Adipose tissue (tissue), 3 donors: ENCODE results near the gene FXYD4. TPM values are rescaled to one million over a fixed set of nuclear protein-coding genes. Genes with fewer than 3 reads are reported as not detected.

Source experiments
- H3K27ac ChIP-seq: one replicate; pipeline ENCODE4 v1.5.1; 2013; ENCODE audit warnings: low read depth, low read length
- WGBS, 3 donors: extraction: QIAGEN DNeasy Blood & Tissue Kit; methylation state at CpG; one replicate each; pipeline ENCODE4 v1.1.7; 2013; 5-methylcytosine and 5-hydroxymethylcytosine counted together
- polyA plus RNA-seq, 3 donors: library from polyadenylated mRNA; stranded (reverse); fragments of 200-250 nt; gene quantifications; one replicate each; pipeline ENCODE4 v1.2.3, GENCODE V29; 2013
- donor health status: healthy with polysubstance abuse.
- donor health status: Bipolar disorder and iron deficiency.
- donor health status: healthy.

Gene FXYD4
- polyA plus RNA-seq, 3 donors = 0.15 to 0.77 TPM; not detected in 1

DNA sequence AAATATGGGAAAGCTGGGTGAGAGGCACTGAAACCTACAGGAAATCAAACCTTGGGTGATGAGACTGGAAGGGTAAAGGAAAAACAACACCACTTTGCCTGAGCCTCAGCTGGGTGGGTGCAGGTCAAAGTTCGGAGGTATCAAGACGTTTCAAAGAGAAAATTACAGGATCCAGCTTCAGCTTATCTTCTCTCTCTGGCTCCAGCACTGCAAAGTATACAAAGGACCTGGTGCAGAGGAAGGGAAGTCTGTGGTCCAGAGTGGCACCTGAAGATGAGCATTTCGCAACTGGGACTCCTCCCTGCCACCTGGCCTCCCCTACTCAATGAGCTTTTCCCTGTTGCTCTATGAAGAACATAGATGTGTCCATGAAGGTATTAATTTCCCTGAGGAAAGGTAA lies 6.4 kb upstream of the FXYD4 start:
- 62 to 76% (median 69%) methylated on average over 3 of the region's 3 CpGs for WGBS, 3 donors

DNA sequence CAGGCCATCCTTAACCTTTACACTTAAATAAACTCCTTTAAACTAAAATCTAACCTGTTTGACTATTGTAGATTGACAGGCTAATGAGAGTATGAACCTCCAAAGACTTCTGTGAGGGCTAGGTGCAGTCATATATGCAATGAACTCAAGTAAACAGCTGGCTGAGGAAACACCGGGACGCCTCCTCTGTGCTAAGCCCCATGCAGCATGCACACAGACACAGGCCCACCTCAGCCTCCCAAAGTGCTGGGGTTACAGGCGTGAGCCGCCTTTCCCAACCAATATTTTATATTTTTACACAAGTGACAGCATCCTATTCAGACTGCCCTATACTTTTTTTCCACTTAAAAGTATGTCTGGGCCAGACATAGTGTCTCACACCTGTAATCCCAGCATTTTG lies 1.5 kb upstream of the FXYD4 start:
- no peak overlapping the region for H3K27ac ChIP-seq
- WGBS, 3 donors = 87 to 99% (median 96%) methylated on average over 4 of the region's 4 CpGs

More for the DNA sequence above, 6.4 kb upstream of the FXYD4 start:
- H3K27ac ChIP-seq = no peak overlapping the region

DNA sequence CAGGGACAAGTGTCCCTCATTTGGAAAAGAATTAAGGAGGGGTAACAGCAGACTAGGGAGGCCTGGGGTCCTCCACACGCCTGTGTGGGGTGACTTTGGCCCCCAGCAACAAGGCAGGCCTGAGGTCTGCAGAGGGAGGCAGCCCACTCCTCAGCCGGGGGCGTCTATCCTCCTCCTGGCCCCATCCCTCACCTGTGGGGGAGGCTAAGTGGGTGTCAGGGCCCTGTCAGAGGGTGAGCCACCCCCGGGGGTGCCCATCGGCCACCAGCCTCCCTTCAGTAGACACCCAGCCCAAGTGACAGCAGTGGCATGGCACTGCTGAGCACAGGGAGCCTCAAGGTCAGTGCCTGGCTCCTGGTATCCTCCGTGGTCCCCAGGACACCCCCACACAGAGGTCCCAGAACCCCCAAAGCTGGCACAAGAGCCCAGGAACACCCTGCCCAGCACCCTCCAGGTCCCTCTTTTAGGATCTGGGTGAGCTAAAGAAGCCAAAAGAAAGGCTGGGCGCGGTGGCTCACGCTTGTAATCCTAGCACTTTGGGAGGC lies 693 bp upstream of the FXYD4 start:
- 86 to 93% (median 91%) methylated on average over 7 to 9 of the region's 9 CpGs for whole genome bisulfite sequencing, 3 donors
- H3K27ac ChIP-seq = no peak overlapping the region

DNA sequence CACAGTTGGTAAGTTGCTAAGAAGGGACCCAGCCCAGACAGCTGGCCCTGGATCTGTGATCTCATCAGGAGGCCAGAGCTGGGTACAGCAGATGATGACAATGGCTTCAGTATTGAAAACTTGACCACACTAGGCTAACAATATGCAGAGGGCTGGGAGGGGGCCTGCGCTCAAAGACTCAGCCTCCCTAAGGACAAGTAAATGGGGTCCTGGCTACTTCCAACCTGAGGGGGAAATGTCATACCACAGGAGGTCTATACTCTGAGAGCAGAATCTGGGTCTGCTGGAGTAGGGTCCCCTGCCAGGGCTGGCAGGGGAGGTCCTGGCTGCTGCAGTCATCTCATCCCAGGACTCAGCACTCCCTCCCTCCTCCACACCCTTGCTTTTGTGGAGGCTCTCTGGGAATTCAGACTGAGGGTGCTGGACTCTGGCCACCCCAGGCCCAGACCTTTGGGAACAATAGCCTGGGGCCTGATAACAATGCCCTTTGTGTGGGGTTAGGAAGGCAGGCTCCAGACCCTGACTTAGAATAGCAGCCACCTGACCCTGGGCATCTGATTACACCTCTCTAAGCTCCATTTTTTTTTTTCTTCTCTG lies 1.4 kb downstream of the FXYD4 start:
- WGBS, 3 donors = 93 to 97% (median 96%) methylated on average over 1 of the region's 1 CpG

DNA sequence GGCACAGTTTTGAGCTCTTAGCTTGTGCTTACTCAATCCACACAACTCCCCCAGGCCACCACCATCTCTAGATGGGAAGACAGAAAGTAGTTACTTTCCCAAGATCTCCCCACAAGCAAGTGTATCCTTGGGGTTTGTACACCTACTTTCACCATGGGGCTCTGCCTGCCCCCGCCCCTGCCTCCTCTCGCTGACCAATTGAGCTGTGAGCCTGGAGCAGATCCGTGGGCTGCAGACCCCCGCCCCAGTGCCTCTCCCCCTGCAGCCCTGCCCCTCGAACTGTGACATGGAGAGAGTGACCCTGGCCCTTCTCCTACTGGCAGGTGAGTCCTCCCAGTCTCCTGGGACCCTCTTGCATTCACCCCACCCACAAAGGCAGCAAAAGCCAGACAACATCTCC lies 2.0 kb downstream of the FXYD4 start:
- WGBS, 3 donors = 59 to 84% (median 80%) methylated on average over 5 of the region's 5 CpGs
- no peak overlapping the region for H3K27ac ChIP-seq

More for the DNA sequence above, 1.4 kb downstream of the FXYD4 start:
- no peak overlapping the region for H3K27ac ChIP-seq

DNA sequence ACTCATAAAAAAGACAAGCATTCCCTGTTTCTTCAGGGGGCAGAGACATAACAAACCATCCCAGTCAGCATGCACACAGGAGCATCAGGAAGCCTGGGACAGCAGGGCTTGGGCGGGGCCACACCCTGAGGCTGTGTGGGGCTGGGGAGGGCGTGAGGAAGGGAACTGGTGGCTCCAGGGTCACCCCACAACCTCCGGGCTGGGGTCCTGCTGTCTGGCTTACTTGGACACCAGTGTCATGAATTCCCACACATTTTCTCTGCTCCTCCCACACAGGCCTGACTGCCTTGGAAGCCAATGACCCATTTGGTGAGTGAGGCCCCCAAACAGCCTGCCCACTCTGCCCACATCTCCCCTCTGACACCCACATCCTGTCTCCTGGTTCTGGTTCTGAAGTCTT lies 2.8 kb downstream of the FXYD4 start:
- no peak overlapping the region for H3K27ac ChIP-seq
- WGBS, 3 donors = 77 to 89% (median 84%) methylated on average over 2 to 3 of the region's 3 CpGs

DNA sequence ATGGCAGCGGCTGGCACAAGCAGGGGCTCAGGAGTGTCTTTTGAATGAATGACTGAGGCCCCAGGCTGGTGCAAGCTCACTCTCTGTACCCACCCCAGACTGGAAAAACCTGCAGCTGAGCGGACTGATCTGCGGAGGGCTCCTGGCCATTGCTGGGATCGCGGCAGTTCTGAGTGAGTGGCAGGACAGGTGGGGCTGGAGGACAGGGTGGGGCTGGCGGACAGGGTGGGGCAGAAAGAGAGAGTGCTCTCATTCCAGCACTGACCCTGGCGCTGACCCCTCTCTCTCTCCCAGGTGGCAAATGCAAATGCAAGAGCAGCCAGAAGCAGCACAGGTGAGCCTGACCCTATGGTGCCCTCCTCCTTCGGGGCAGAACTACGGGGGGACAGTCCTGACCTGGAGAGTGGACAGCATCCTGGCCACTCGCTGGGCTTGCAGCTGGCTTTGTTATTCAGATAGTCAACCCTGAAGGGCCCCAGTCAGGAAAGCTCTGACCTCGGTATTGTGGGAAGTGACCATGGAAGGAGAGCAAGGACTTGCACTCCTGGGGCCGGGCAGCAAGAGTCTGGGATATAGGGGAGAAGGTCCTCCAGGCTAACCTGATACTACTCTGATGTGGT lies 4.1 kb downstream of the FXYD4 start:
- WGBS, 3 donors = 69 to 86% (median 80%) methylated on average over 11 to 12 of the region's 12 CpGs
- H3K27ac ChIP-seq = no peak overlapping the region

DNA sequence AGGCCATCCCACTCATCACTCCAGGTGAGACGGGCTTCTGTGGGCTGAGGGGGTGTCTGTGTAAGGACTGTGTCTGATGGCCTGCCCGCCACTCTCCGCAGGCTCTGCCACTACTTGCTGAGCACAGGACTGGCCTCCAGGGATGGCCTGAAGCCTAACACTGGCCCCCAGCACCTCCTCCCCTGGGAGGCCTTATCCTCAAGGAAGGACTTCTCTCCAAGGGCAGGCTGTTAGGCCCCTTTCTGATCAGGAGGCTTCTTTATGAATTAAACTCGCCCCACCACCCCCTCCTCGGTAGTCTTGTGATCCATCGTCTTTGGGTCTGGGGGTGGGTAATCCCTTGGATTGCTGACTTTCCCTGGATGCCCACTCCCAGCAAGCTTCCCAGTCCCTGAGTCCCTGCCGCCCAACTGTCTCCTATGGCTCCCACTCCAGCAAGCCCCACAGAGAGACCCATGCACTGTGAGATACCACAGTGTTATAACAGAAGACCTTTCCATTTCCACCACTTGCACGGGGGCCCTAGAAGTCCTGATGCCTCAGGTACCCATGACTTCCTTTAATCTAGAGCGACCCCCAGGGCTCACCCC lies 4.7 kb downstream of the FXYD4 start:
- no peak overlapping the region for H3K27ac ChIP-seq
- 84 to 92% (median 89%) methylated on average over 9 of the region's 9 CpGs for WGBS, 3 donors

DNA sequence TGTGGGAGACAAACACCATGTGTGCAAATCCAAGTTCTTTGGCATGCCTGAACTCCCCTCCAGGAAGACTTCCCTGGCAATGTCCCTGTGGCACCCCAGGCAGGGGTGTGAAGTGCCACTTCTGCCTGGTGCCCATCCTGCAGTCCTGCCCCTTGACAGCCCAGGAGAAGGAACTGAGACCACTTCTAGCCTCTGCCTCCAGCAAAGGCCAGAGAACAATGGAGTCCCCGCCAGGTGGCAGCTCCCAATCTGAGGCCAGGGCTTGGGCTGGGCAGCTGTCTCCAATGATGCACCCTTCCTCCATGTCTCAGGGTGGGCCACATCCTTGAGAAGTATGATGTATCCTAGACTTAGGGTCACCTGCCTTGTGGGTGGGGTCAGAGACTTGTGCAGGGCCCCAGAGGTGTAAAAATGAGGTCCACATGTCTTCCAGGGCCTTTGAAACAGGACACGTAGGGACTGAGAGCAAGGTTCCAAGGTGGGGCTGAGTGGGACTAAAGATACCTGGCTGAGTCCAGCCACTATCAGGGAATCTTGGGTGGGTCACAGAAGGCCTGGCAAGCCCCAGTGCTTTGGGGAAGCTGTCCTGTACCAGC lies 5.5 kb downstream of the FXYD4 start:
- 44 to 71% (median 68%) methylated on average over 2 of the region's 2 CpGs for WGBS, 3 donors
- no peak overlapping the region for H3K27ac ChIP-seq

DNA sequence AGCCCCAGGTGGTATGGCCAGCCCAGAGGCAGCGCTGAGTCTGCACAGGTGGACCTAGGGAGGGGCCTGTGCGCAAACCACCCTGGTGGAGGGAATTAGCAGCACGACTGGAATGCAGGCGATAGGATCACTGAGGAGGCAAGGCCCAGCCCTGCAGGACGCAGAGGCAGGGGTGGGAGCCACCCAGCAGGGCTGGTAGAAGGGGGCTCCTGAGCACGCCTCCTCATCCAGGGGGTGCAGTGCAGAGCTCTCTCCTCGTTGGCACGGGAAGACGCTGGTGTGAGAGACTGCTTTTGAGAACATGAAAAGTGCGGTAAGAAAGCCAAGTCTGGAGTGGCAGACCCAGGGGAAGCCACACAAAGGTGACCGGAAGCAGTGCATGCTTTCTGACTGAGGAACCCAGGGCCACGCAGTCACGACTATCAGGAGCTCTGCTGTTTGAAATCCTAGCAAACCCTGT lies 6.0 kb downstream of the FXYD4 start:
- WGBS, 3 donors = 74 to 82% (median 77%) methylated on average over 13 of the region's 13 CpGs
- H3K27ac ChIP-seq = no peak overlapping the region

DNA sequence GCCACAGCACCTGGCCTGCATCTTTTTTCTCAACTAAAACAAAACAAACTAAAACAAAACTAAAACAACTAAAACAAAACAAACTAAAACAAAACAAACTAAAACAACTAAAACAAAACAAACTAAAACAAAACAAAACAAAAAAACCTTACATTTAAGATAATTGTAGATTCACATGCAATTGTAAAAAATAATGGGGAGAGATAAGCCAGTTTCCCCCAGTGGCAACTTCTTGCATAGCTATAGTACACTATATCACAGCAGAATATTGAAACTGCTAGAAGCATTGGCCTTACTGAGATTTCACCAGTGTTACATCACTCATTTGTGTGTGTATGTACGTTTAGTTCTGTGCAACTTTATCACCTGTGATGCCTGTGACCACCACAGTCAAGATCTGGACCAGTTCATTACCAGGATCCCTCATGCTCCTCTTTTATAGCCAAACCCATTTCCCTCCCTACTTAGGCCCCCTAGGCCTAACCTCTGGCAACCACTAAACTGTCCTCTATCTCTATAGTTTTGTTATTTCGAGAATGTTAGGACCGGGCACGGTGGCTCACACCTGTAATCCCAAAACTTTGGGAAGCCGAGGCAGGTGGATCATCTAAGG lies 9.3 kb downstream of the FXYD4 start:
- WGBS, 3 donors = 85 to 90% (median 90%) methylated on average over 5 of the region's 5 CpGs
- H3K27ac ChIP-seq = no peak overlapping the region

DNA sequence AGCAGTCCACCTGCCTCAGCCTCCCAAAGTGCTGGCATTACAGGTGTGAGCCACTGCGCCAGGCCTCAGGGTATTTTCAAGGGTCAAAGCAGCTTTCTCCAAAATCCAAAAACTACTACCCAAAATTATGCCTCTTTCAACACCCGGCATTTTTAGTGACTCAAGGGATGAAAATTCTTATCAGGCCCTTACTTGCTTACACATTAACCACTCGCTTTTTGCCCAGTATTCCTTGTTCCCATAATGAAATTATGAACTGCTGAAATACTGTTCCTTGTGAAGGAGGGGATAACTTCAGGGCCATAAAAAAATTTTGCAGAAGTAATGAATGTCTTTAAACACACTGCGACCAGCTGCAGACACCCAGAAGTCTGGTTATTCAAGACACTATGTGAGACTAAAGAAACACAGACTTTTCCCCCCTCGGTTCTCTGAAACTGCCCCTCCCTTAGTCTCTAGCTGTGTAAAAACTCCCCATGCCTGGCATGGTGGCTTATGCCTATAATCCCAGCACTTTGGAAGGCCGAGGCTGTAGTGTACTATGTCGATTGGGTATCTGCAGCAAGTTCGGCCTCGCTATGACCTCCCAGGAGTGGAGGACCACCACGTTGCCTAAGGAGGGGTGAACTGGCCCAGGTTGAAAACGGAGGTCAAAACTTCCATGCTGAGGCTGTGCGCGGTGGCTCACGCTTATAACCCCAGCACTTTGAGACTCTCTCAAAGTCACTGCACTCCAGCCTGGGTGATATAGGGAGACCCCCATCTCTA lies 12.0 kb downstream of the FXYD4 start:
- no peak overlapping the region for H3K27ac ChIP-seq
- WGBS, 3 donors = 59 to 76% (median 66%) methylated on average over 14 of the region's 14 CpGs

DNA sequence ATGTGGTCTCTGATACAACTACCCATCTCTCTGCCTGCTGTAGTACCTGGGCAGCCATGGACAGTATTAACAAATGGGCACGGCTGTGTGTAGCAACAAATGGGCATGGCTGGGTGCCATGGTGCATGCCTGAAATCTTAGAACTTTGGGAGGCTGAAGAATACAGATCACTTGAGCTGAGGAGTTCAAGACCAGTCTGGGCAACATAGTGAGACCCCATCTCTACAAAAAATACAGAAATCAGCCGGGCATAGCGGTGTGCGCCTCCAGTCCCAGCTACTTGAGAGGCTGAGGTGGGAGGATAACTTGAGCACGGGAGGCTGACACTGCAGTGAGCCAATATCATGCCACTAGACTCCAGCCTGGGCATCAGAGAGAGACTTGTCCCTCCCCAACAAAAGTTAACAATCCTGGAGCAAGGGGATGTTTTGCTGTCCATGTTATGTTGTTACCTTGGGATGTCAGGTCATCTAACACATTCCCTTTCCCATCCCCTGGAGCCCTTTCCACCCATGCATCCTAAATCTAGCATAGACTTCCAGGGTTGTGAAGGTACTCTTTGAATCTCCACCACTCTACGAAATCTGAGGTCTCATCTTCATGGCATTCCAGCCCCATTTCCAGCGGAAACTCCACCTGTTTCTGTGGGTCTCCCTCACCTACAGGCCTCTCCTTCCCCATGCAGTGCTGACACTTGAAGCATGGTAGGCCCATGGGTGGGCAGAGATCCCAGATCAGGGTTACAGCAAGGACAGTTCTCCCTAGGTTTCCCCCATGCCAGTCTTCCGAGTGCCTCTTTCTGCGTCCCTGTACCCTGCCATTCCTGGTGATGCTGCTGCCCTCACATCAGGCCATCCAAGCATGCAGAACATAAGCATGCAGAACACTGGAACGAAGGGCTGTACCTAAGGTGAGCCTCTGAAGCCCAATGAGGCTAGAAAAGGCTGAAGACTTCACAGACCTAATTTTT lies 13.1 kb downstream of the FXYD4 start:
- 87 to 91% (median 88%) methylated on average over 10 of the region's 10 CpGs for WGBS, 3 donors
- no peak overlapping the region for H3K27ac ChIP-seq

DNA sequence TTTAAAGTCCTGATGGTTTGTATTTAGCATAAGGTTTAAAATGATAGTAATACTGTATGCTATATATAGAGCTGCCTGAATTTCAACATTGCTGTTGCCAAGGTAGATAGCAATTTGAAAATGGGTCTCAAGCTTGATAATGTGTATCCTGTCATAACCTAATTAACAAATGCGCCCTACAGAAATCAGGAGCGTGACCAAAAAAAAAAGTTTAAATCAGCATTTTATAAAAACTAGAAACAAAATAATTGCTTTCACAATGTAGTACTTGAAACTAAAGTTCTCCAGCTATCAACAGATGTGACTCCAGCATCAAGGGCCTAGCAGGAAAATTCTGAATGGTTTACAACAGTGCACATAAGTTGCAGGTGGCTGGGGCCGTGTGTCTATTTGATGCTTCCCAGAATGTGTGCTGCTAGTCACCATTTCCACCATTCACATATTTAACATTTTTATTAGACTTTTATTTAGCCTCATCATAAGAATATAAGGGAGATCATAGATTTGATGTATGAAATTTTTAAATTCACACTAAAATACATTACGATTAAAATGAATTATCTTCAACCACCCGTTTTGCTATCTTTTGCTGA lies 14.1 kb downstream of the FXYD4 start:
- 81 to 83% (median 83%) methylated on average over 5 of the region's 5 CpGs for WGBS, 3 donors
- H3K27ac ChIP-seq = no peak overlapping the region

DNA sequence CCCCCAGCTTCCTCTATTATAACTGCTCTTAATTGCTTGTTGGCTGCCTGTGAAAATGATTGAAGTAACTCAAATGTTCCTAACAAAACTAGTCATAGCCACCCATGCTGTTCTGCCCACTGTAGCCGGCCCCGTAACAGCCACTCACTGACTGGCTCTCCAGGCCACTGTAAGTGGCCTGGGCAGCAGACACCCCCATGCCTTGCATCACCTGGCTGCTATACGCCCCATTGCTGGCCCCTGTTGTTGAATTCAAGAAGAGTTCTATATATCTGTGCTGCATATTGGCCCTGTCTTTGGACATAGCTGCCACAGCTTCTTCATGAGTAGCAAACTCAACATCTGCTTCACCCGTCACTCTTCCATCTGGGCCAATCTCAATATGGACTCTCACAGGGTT lies 15.1 kb downstream of the FXYD4 start:
- no peak overlapping the region for H3K27ac ChIP-seq
- WGBS, 3 donors = 87 to 89% (median 89%) methylated on average over 4 of the region's 4 CpGs

DNA sequence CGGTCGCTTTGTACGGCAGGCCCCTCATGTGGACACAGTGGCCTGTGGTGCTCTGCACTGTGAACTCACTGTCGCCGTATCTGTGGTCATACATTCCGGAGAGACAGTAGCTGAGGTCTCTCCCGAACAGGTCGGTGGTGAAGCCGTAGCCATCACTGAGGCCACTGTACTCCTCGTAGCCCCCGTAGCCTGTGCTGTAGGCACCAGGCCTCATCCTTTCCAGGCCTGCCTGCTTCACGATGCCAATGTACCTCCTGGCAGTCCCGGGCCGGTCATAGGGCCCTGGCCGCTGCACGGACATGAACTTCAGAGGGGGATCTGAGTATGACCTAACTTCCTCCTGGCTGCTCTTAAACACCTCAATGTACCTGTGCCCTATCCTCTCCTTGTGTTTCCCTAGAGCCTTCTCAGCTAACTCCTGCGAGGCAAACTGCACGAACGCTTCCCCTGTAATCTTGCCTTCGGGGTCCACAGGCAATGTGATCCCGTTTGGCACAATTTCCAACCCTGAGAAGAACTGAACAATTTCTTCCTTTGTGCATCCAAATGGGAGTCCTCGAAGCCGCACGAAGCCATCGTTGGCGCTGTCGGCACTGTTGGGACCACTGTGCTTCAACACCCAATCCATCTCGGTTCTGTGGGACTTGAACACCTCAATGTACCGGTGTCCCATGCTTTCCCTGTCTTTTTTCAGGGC lies 15.7 kb downstream of the FXYD4 start:
- 92 to 93% (median 93%) methylated on average over 27 to 29 of the region's 29 CpGs for WGBS, 3 donors
- H3K27ac ChIP-seq = no peak overlapping the region
